Ascending aorta (tissue), 2 donors: Measurements from ENCODE around the gene PACRGL. TPM values are rescaled to one million over a fixed set of nuclear protein-coding genes. Genes with fewer than 3 reads are reported as not detected.
"Not testable (repeated sequence)": the region's sequence is repeated elsewhere in the genome, so short reads cannot be mapped to it uniquely, and the experiment has no call there.

Experiments used
- DNase-seq, 2 donors: peaks; one replicate each; pipeline ENCODE4 v3.0.0-alpha.2; 2019; ENCODE audit warnings: low spot score in 2 of 2
- H3K27ac ChIP-seq, 2 donors: fragments of 200-600 bp; sonication (generic); one replicate each; pipeline ENCODE4 v1.5.1; 2016 to 2017; ENCODE audit warnings: mild to moderate bottlenecking in 1 of 2
- H3K27me3 ChIP-seq: fragments of 200-600 bp; sonication (generic); one replicate; pipeline ENCODE4 v1.5.1; 2017
- H3K36me3 ChIP-seq, 2 donors: fragments of 200-600 bp; sonication (generic); one replicate each; pipeline ENCODE4 v1.5.1; 2016
- H3K4me1 ChIP-seq, 2 donors: fragments of 200-600 bp; sonication (generic); one replicate each; pipeline ENCODE4 v1.5.1; 2016 to 2017; ENCODE audit warnings: mild to moderate bottlenecking in 1 of 2
- H3K4me3 ChIP-seq, 2 donors: fragments of 200-600 bp; sonication (generic); one replicate each; pipeline ENCODE4 v1.5.1; 2016 to 2017; ENCODE audit warnings: mild to moderate bottlenecking in 1 of 2
- H3K9me3 ChIP-seq, 2 donors: fragments of 200-600 bp; sonication (generic); one replicate each; pipeline ENCODE4 v1.5.1; 2016
- intact Hi-C: fragments of 100-400 bp; cut with DNase I; formaldehyde crosslinking; loops from one replicate; pipeline ENCODE4 v1.15.1; 2023
- total RNA-seq: library from RNA; depleted of rRNA; stranded (reverse); fragments of >200 nt; gene quantifications from one replicate; pipeline ENCODE4 v1.1.0, GENCODE V29; 2016
- TF ChIP-seq, protein P1 (sequence below), 3 experiments: fragments of 200-600 bp in 2 of 3; fragments of 450-650 bp in 1 of 3; sonication (generic) in 2 of 3; IDR thresholded peaks; one replicate each; pipeline ENCODE4 v1.5.1; 2016 to 2019; ENCODE audit warnings: antibody characterized with exemption in 3 of 3, mild to moderate bottlenecking in 1 of 3, moderate library complexity in 1 of 3

PACRGL gene
- total RNA-seq, 1 donor from 2014 or later, result 18.3 TPM

DNA sequence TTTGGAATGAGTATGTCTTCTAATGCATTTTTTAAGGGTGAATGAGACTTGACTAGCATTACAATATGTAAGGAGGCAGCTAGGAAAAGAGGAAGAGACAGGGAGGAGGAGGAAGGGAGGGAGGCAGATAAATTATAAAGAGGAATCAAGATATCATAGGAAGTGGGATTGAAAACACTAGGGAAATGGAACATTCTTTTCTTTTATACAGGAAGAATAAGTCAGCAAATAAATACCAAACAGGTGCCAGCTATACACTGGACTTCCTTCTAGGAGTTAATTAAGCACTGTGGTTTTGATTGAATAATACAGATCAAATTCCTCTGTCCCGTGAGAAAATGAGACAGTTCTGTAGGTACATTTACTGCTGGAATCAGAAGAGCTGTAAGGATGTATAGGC is 78.6 kb downstream of the PACRGL start:
- no peak for DNase-seq
- no peaks in the 10 kb centered on the region for H3K9me3 ChIP-seq
- H3K36me3 ChIP-seq, result no peaks in the 10 kb centered on the region
- H3K27ac ChIP-seq, result no peak overlapping the region
- H3K4me1 ChIP-seq, result no peaks in the 10 kb centered on the region
- intact Hi-C loops, result no loop called here
- H3K4me3 ChIP-seq, result no peak overlapping the region
- TF ChIP-seq, protein P1, sequence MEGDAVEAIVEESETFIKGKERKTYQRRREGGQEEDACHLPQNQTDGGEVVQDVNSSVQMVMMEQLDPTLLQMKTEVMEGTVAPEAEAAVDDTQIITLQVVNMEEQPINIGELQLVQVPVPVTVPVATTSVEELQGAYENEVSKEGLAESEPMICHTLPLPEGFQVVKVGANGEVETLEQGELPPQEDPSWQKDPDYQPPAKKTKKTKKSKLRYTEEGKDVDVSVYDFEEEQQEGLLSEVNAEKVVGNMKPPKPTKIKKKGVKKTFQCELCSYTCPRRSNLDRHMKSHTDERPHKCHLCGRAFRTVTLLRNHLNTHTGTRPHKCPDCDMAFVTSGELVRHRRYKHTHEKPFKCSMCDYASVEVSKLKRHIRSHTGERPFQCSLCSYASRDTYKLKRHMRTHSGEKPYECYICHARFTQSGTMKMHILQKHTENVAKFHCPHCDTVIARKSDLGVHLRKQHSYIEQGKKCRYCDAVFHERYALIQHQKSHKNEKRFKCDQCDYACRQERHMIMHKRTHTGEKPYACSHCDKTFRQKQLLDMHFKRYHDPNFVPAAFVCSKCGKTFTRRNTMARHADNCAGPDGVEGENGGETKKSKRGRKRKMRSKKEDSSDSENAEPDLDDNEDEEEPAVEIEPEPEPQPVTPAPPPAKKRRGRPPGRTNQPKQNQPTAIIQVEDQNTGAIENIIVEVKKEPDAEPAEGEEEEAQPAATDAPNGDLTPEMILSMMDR (IDR thresholded peaks at IDR 0.05), result no peak
- no peaks in the 10 kb centered on the region for H3K27me3 ChIP-seq

DNA sequence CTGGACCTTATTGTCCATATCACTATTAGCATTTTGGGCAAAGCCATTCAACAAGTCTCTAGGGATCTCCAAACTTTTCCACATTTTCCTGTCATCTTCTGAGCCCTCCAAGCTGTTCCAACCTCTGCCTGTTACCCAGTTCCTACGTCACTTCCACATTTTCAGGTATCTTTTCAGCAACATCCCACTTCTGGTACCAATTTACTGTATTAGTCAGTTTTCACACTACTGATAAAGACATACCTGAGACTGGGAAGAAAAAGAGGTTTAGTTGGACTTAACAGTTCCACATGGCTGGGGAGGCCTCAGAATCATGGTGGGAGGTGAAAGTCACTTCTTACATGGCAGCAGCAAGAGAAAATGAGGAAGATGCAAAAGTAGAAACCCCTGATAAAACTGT is 82.9 kb downstream of the PACRGL start:
- H3K9me3 ChIP-seq, H3K36me3 ChIP-seq, H3K4me3 ChIP-seq, intact Hi-C loops, DNase-seq, H3K4me1 ChIP-seq, H3K27me3 ChIP-seq, H3K27ac ChIP-seq: not testable (repeated sequence)

- no peaks in the 10 kb centered on the region for H3K36me3 ChIP-seq
- H3K27me3 ChIP-seq, result no peaks in the 10 kb centered on the region
- H3K27ac ChIP-seq, result no peak overlapping the region
- intact Hi-C loops, result no loop called here
- H3K4me3 ChIP-seq, result no peak overlapping the region
- no peak for DNase-seq
- TF ChIP-seq, protein P1 (IDR thresholded peaks at IDR 0.05), result no peak
- no peaks in the 10 kb centered on the region for H3K9me3 ChIP-seq
- H3K4me1 ChIP-seq, result no peaks in the 10 kb centered on the region
Observed at GRCh38 chr4:20787940-20788665, 87.8 kb downstream of the PACRGL start.
